Adrenal gland (tissue), 12 donors: ENCODE results near the gene DOCK1. TPM values are rescaled to one million over a fixed set of nuclear protein-coding genes. Genes with fewer than 3 reads are reported as not detected.

ENCODE experiments used
- DNase-seq, 7 donors: peaks; one replicate each; pipeline ENCODE4 v3.0.0-alpha.2; 2019 to 2020
- H3K27ac ChIP-seq, 5 donors: fragments of 200-600 bp; sonication (generic) in 4 of 5; 1 replicate in 3 of 5; 2 replicates in 2 of 5; pipeline versions ENCODE4 v1.5.1 to v1.8.0; 2016 to 2020; ENCODE audit warnings: mild to moderate bottlenecking in 1 of 5
- H3K27me3 ChIP-seq: fragments of 200-600 bp; 2 replicates; pipeline ENCODE4 v1.8.0; 2021
- H3K36me3 ChIP-seq, 2 donors: fragments of 200-600 bp; replicated peaks in 1 of 2; 1 replicate in 1 of 2; 2 replicates in 1 of 2; pipeline versions ENCODE4 v1.5.1 to v1.8.0; 2018 to 2022
- H3K4me1 ChIP-seq, 2 donors: fragments of 200-600 bp; replicated peaks in 1 of 2; 1 replicate in 1 of 2; 2 replicates in 1 of 2; pipeline versions ENCODE4 v1.5.1 to v1.8.0; 2018 to 2021
- H3K4me3 ChIP-seq, 4 donors: fragments of 200-600 bp; sonication (generic) in 3 of 4; one replicate each; pipeline ENCODE4 v1.5.1; 2016 to 2018
- H3K9me3 ChIP-seq, 3 donors: fragments of 200-600 bp; sonication (generic) in 1 of 3; replicated peaks in 1 of 3; 1 replicate in 2 of 3; 2 replicates in 1 of 3; pipeline versions ENCODE4 v1.5.1 to v1.8.0; 2016 to 2021
- CTCF ChIP-seq, 6 experiments: fragments of 450-650 bp in 4 of 6; fragments of 200-600 bp in 2 of 6; sonication (generic) in 1 of 6; IDR thresholded peaks; 1 replicate in 5 of 6; 2 replicates in 1 of 6; pipeline versions ENCODE4 v1.5.1 to v1.8.0; 2016 to 2021; ENCODE audit warnings: antibody characterized with exemption in 6 of 6, mild to moderate bottlenecking in 2 of 6, moderate library complexity in 1 of 6
- POLR2A ChIP-seq, 2 donors: fragments of 450-650 bp; IDR thresholded peaks; one replicate each; pipeline ENCODE4 v1.6.1; 2017; ENCODE audit warnings: antibody characterized with exemption in 2 of 2, mild to moderate bottlenecking in 2 of 2, moderate library complexity in 1 of 2
- WGBS, 4 donors: extraction: QIAGEN DNeasy Blood & Tissue Kit in 2 of 4; methylation state at CpG; one replicate each; pipeline versions ENCODE4 v1.1.5 to v1.1.7; 2013 to 2017; 5-methylcytosine and 5-hydroxymethylcytosine counted together
- intact Hi-C, 2 donors: fragments of 100-400 bp; cut with DNase I; formaldehyde crosslinking; loops; one replicate each; pipeline versions ENCODE4 v1.14.1 to v1.15.0; 2022 to 2023
- polyA plus RNA-seq, 3 donors: library from polyadenylated mRNA; stranded (reverse); fragments of 200-250 nt in 2 of 3; fragments of 350-450 nt in 1 of 3; fragmentation: Illumina TruSeq in 1 of 3; extraction: RNeasy Lipid Tissue Mini Kit (QIAGEN cat#74804) in 1 of 3; gene quantifications; one replicate each; pipeline ENCODE4 v1.2.3, GENCODE V29; 2013 to 2014
- total RNA-seq, 9 donors: library from RNA; depleted of rRNA in 4 of 9; stranded (reverse); fragments of >200 nt in 4 of 9; fragments of 120-200 nt in 1 of 9; fragmentation: NEBNext Ultra II Directional in 1 of 9; extraction: Animal tissue kit (Norgen Biotek cat#: 25700) in 1 of 9; gene quantifications; one replicate each; pipeline versions ENCODE4 v1.1.0 to v1.2.4, GENCODE V29; 2013 to 2023
- donor health status: healthy with polysubstance abuse.
- donor health status: Bipolar disorder and iron deficiency.
- donor health status: DM: yes; HTN: yes; CAD: no.
- donor health status: DM: no; HTN: no; CAD: no.
- donor health status: DM: no; HTN: no; CAD: no.
- donor health status: DM: yes; HTN: yes; CAD: no.

Gene DOCK1
- total and polyA plus RNA-seq, 12 donors, result 8.1 to 30.4 (median 21.6) TPM

GRCh38 chr10:127378628-127379027 lies 473.4 kb downstream of the DOCK1 start:
- Histone ChIP-seq H3K27me3 (no peaks in the 10 kb centered on the region), H3K9me3 (no peaks in the 10 kb centered on the region), H3K4me1 (no peaks in the 10 kb centered on the region), H3K4me3 (no peak overlapping the region), H3K27ac (no peak overlapping the region), H3K36me3 (peaks cover 0 to 5% of the 10 kb centered on the region in 2 donors)
- intact Hi-C loops, result no loop called here
- WGBS, 4 donors, result 89 to 96% (median 93%) methylated on average over 5 of the region's 5 CpGs
- DNase-seq, result no peak
- TF ChIP-seq POLR2A (IDR thresholded peaks at IDR 0.05), result no peak
- TF ChIP-seq CTCF (IDR thresholded peaks at IDR 0.05), result no peak

GRCh38 chr10:127384532-127384931 lies 479.3 kb downstream of the DOCK1 start:
- no peaks in the 10 kb centered on the region for H3K27me3 ChIP-seq
- WGBS, 4 donors, result 85 to 97% (median 88%) methylated on average over 18 of the region's 18 CpGs
- H3K9me3 ChIP-seq, result no peaks in the 10 kb centered on the region
- intact Hi-C loops, result no loop called here
- no peaks in the 10 kb centered on the region for H3K4me1 ChIP-seq
- peaks cover 0 to 5% of the 10 kb centered on the region in 2 donors for H3K36me3 ChIP-seq
- H3K4me3 ChIP-seq, result no peak overlapping the region
- DNase-seq, result no peak
- TF ChIP-seq POLR2A (IDR thresholded peaks at IDR 0.05) (no peak), CTCF (IDR thresholded peaks at IDR 0.05) (no peak)
- no peak overlapping the region for H3K27ac ChIP-seq

- TF ChIP-seq POLR2A (IDR thresholded peaks at IDR 0.05) (no peak), CTCF (IDR thresholded peaks at IDR 0.05) (no peak)
- no peak for DNase-seq
- intact Hi-C loops, result no loop called here
- Histone ChIP-seq H3K27me3 (no peaks in the 10 kb centered on the region), H3K36me3 (peaks cover 0 to 5% of the 10 kb centered on the region in 2 donors), H3K27ac (no peak overlapping the region), H3K4me3 (no peak overlapping the region), H3K4me1 (no peaks in the 10 kb centered on the region), H3K9me3 (no peaks in the 10 kb centered on the region)
- 93 to 97% (median 96%) methylated on average over 3 of the region's 3 CpGs for WGBS, 4 donors
Measured at GRCh38 chr10:127385066-127385465, 479.8 kb downstream of the DOCK1 start.

GRCh38 chr10:127386606-127387327 lies 481.5 kb downstream of the DOCK1 start:
- H3K27me3 ChIP-seq, result no peaks in the 10 kb centered on the region
- H3K4me3 ChIP-seq, result no peak overlapping the region
- H3K9me3 ChIP-seq, result no peaks in the 10 kb centered on the region
- DNase-seq, result no peak
- H3K4me1 ChIP-seq, result no peaks in the 10 kb centered on the region
- WGBS, 4 donors, result 84 to 91% (median 86%) methylated on average over 16 to 17 of the region's 17 CpGs
- peaks cover 0 to 5% of the 10 kb centered on the region in 2 donors for H3K36me3 ChIP-seq
- intact Hi-C loops, result no loop called here
- H3K27ac ChIP-seq, result no peak overlapping the region
- TF ChIP-seq CTCF (IDR thresholded peaks at IDR 0.05) (no peak), POLR2A (IDR thresholded peaks at IDR 0.05) (no peak)
